ENCODE measurements around the gene SHOX.

- TF ChIP-seq CTCF (IDR thresholded peaks at IDR 0.05 in 4 of 5, conservative IDR thresholded peaks at IDR 0.05 in 1 of 5) (no peak), POLR2A (IDR thresholded peaks at IDR 0.05) (no peak)
These were observed 67.6 kb downstream of the SHOX start for GRCh38 chrX:698206-698605.

All from gastrocnemius medialis (tissue), 4 donors.